Central memory CD8-positive, alpha-beta T cell (primary cell): ENCODE results near the gene DHRS3.
"Not testable (repeated sequence)": the region's sequence is repeated elsewhere in the genome, so short reads cannot be mapped to it uniquely, and the experiment has no call there.

Source experiments
- ATAC-seq: fragments of 150-1000 bp; cut with Tn5 transposase; replicated peaks from 2 replicates; pipeline ENCODE4 v1.10.0; 2022; ENCODE audit warnings: mild to moderate bottlenecking, moderate FRiP score, moderate number of reproducible peaks; ENCODE audit not compliant: poor library complexity, severe bottlenecking; ENCODE audit errors: extremely low read depth
- DNase-seq, 2 donors: peaks; one replicate each; pipeline ENCODE4 v3.0.0; 2021; ENCODE audit warnings: low spot score in 2 of 2
- H3K27ac Mint-ChIP-seq: one replicate; pipeline ENCODE4 v1.8.0; 2022; ENCODE audit warnings: low read depth, mild to moderate bottlenecking, moderate library complexity, mixed read lengths
- H3K27me3 Mint-ChIP-seq: one replicate; pipeline ENCODE4 v1.8.0; 2022; ENCODE audit warnings: mixed read lengths
- H3K36me3 Mint-ChIP-seq: one replicate; pipeline ENCODE4 v1.8.0; 2022; ENCODE audit warnings: mild to moderate bottlenecking, moderate library complexity, mixed read lengths; ENCODE audit not compliant: insufficient read depth
- H3K4me1 Mint-ChIP-seq: one replicate; pipeline ENCODE4 v1.8.0; 2022; ENCODE audit warnings: mixed read lengths
- H3K4me3 Mint-ChIP-seq: one replicate; pipeline ENCODE4 v1.8.0; 2022; ENCODE audit warnings: mild to moderate bottlenecking, moderate library complexity, mixed read lengths
- H3K9me3 Mint-ChIP-seq: one replicate; pipeline ENCODE4 v1.8.0; 2022; ENCODE audit warnings: mixed read lengths

The DHRS3 gene

DNA sequence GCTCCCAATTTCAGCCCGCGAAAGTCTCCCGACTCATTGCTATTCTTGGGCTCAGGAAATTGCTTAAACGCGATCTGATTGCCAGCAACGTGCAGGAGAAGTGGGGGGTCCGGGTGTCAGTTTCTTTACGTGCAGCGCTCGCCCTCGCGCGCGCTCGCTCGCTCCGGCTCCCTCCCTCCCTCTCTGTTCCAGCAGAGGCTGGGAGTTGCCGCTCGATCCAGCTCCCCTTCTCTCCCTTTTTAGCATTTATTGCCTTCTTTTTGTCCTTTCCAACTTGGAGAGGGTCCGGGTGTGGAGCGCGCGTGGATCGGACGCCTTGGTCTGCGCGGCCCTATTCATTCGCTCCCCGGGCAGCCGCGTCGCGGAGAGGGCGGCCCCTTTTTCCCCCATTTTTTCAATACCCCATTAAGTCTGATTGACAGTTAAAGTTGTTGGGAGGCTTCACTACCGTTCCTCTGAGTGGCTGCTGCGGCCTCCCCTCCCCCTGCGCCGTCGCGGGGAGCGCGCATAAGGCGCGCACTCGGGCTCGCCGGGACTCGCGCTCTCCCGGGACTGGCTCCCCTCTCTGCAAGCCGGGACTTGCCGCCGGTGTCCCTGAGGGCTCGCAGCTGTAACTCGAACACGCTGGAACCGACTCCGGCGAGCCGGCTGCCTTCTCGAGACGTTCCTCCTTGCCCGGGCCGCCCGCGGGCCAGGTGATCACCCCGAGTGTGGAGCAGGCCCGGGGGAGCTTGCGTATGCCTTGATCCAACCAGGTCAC lies at the start of gene DHRS3:
TSS of gene DHRS3 (minus strand) at position 310 of the 760 bp plus-strand sequence. CDS start 862 bp downstream, outside the sequence.
- Mint-ChIP-seq H3K27me3 (no peaks in the 10 kb centered on the region), H3K36me3 (peaks cover 19% of the 10 kb centered on the region), H3K4me3 (peak within 1 kb of the TSS; percentile 99), H3K9me3 (no peaks in the 10 kb centered on the region), H3K27ac (peak within 1 kb of the TSS; percentile 96), H3K4me1 (peaks cover 62% of the 10 kb centered on the region)
- ATAC-seq (peak; percentile 61), DNase-seq (peak; percentile 46 to 59)

- Mint-ChIP-seq H3K27me3 (peaks cover 19% of the 10 kb centered on the region), H3K4me3 (no peak overlapping the region), H3K36me3 (no peaks in the 10 kb centered on the region), H3K4me1 (no peaks in the 10 kb centered on the region), H3K9me3 (no peaks in the 10 kb centered on the region), H3K27ac (no peak overlapping the region)
- no peak for ATAC-seq
- DNase-seq: no peak
These were observed 48.2 kb upstream of the DHRS3 start for GRCh38 chr1:12666141-12666735.

DNA sequence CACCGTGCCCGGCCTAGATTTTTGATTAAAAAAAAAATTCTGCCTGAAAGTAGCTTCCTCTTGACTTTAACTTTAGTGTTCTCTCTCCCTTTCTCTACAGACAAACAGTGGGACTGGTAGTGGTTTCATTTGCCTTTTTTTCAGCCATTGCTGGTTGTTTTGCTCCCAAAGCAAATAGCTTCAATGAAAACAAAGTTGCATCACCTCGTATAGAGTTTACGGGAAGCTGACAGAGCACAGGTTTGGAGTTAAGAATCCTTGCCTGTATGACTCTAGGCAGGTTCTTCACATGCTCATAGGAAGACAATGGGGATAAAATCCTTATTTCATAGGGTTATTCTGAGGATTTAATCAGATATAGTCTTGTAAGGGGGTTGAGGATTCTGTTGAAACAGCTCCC lies 47.5 kb upstream of the DHRS3 start:
- H3K36me3 Mint-ChIP-seq: no peaks in the 10 kb centered on the region
- H3K4me3 Mint-ChIP-seq: no peak overlapping the region
- H3K4me1 Mint-ChIP-seq: no peaks in the 10 kb centered on the region
- H3K27me3 Mint-ChIP-seq: peaks cover 19% of the 10 kb centered on the region
- no peak overlapping the region for H3K27ac Mint-ChIP-seq
- DNase-seq (no peak), ATAC-seq (no peak)
- H3K9me3 Mint-ChIP-seq: no peaks in the 10 kb centered on the region

DNA sequence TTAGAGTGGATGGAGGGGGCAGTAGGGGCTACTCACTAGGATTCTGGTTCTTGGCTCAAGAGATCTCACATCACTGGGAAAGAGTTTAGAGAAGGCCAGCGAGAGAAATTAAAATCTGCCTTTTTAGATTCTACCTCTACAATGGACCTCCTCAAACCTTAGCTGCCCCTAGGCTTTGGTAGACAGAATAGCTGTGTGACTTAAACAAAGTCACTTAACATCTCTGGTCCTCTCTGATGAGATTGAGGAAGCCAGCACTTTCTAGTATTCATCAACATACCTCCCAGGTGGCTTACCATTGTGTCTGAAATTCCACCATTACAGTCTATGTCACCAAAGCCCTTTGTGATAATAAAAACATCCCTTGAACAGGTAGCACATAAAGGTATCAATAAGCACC lies 44.5 kb upstream of the DHRS3 start:
- ATAC-seq (no peak), DNase-seq (no peak)
- Mint-ChIP-seq H3K27ac (no peak overlapping the region), H3K9me3 (no peaks in the 10 kb centered on the region), H3K36me3 (no peaks in the 10 kb centered on the region), H3K4me3 (no peak overlapping the region), H3K27me3 (peaks cover 19% of the 10 kb centered on the region), H3K4me1 (peaks cover 5% of the 10 kb centered on the region)

DNA sequence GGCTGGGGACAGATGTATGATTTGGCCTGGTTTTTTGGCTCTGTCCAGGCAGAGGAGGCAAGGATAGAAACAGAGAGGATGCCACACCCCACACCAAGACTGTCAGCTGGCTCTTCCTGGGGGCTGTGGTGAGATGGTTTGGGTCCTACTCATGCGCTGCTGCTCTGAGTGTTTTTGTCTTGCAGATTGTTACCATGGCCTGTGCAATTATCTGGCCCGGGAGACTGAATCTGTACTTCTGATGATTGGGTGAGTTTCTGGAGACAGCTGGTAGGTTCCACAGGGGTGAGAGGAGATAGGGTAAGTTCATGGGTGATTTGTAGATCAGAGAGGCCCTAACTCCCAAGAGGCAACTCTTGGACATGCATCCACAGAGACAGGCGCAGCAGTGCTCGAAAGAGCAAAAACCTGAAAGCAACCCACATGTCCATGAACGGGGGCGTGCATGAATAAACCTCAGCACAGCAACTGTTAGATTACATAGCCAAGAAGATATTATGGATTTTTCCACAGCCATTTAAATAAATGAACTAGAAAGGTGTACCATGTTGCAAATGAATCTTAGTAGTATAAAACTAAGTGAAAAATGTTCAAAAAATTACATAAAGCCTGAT lies 43.7 kb upstream of the DHRS3 start:
- Mint-ChIP-seq H3K27ac (no peak overlapping the region), H3K4me3 (no peak overlapping the region), H3K36me3 (no peaks in the 10 kb centered on the region), H3K27me3 (peaks cover 11% of the 10 kb centered on the region), H3K9me3 (no peaks in the 10 kb centered on the region), H3K4me1 (peaks cover 5% of the 10 kb centered on the region)
- ATAC-seq: no peak
- DNase-seq: no peak

GRCh38 chr1:12658531-12659453 lies 40.8 kb upstream of the DHRS3 start:
- no peak overlapping the region for H3K27ac Mint-ChIP-seq
- no peak overlapping the region for H3K4me3 Mint-ChIP-seq
- peaks cover 5% of the 10 kb centered on the region for H3K4me1 Mint-ChIP-seq
- DNase-seq: peak; percentile 46 to 54
- no peak for ATAC-seq
- H3K27me3 Mint-ChIP-seq: peaks cover 9% of the 10 kb centered on the region
- no peaks in the 10 kb centered on the region for H3K36me3 Mint-ChIP-seq
- no peaks in the 10 kb centered on the region for H3K9me3 Mint-ChIP-seq

DNA sequence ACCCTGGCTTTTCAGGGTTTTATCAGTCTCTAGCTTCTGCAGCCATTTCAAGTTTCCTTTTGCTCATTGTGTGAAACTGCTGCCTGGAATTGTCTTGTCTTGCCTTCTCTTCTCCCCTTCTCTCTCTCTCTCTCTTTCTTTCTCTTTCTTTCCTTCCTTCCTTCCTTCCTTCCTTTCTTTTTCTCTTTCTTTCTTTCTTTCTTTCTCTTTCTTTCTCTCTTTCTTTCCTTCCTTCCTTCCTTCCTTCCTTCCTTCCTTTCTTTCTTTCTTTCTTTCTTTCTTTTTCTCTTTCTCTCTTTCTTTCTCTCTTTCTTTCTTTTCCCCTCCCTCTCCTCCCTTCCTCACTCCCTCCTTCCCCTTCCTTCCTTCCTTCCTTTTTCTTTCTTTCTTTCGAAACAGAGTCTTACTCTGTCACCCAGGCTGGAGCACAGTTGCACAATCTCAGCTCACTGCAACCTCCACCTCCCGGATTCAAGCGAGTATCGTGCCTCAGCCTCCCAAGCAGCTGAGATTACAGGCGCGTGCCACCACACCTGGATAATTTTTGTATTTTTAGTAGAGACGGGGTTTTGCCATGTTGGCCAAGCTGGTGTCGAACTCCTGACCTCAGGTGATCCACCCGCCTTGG lies 40.0 kb upstream of the DHRS3 start:
- not testable (repeated sequence) for ATAC-seq, H3K9me3 Mint-ChIP-seq, DNase-seq, H3K4me1 Mint-ChIP-seq, H3K27ac Mint-ChIP-seq, H3K36me3 Mint-ChIP-seq, H3K4me3 Mint-ChIP-seq
- peaks cover 13% of the 10 kb centered on the region for H3K27me3 Mint-ChIP-seq

DNA sequence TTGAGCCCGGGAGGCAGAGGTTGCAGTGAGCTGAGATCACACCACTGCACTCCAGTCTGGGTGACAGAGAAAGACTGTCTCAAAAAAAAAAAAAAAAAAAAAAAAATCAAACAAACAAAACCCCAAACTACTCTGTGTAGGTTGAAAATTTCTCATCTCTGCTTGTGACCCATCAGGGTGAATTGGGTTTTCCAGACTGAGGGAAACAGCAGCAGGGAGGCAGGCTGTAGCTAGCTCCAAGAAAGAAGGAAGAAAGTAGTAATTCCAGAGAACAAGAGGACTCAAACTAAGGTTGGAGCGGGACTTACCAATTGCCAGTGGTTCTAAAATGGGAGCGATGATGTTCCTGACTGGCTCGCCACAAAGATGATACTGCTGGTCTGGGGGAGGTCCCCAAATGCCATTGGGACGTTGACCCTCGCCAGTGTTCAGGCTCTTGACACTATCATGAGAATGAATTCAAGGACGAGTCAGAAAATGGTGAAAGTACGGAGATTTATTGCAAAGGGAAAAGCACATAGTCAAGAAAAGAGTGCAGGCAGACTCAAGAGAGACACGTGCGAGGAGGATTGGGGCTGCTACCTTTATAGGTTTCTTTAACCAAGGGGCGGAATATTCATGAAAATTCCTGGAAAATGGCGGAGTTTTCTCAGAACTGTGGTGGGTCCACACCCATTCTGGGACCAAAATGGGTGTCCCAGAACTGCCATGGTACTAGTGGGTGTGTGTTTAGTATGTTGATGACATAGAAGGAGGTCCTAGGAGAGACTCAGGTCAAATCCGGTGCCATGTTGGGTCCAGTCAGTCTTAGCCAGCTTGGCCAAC lies 39.3 kb upstream of the DHRS3 start:
- Mint-ChIP-seq H3K9me3 (no peaks in the 10 kb centered on the region), H3K4me3 (no peak overlapping the region), H3K27me3 (peaks cover 20% of the 10 kb centered on the region), H3K4me1 (peaks cover 5% of the 10 kb centered on the region), H3K27ac (no peak overlapping the region), H3K36me3 (no peaks in the 10 kb centered on the region)
- ATAC-seq: no peak
- DNase-seq: no peak

DNA sequence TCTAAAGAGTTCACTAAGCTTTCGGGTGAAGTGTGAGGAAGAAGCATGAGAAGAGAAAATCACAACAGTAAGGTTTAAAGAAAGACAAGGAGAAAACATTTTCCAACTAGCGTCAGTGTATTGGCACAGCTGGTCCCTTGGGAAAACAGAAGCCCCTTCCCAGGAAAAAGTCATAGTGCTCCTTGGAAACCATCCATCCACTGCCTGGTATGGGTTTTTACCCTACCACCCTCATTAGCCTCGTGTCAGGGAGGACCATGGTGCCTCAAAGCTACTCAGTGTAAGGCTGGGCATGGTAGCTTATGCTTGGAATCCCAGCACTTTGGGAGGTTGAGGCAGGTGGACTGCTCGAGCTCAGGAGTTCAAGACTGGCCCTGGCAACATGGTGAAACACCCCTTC lies 38.6 kb upstream of the DHRS3 start:
- Mint-ChIP-seq H3K4me1 (peaks cover 5% of the 10 kb centered on the region), H3K27me3 (peaks cover 27% of the 10 kb centered on the region), H3K9me3 (no peaks in the 10 kb centered on the region), H3K4me3 (no peak overlapping the region), H3K36me3 (no peaks in the 10 kb centered on the region), H3K27ac (no peak overlapping the region)
- DNase-seq (no peak), ATAC-seq (no peak)

DNA sequence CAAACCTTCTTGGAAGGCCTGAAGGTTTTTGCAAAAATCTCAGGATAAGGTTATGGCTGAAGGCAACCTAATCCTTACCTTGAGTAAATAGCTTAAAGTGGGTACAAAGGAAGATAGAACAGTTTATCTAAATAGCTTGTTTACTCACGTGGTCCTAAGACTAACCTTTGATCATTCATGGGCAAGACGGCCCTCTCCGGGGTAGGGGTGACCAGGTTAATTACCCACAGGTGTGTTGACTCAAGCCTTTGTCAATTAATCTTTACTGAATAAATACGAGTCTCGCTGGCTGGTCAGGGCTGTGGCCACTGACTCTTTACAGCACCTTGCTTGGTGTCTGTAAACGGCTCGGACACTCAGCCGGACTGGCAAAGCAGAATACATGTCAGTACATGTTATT lies 36.6 kb upstream of the DHRS3 start:
- no peak overlapping the region for H3K27ac Mint-ChIP-seq
- DNase-seq (no peak), ATAC-seq (no peak)
- H3K36me3 Mint-ChIP-seq: no peaks in the 10 kb centered on the region
- peaks cover 5% of the 10 kb centered on the region for H3K4me1 Mint-ChIP-seq
- peaks cover 40% of the 10 kb centered on the region for H3K27me3 Mint-ChIP-seq
- H3K9me3 Mint-ChIP-seq: no peaks in the 10 kb centered on the region
- no peak overlapping the region for H3K4me3 Mint-ChIP-seq

- Mint-ChIP-seq H3K36me3 (no peaks in the 10 kb centered on the region), H3K27ac (no peak overlapping the region), H3K9me3 (no peaks in the 10 kb centered on the region), H3K4me1 (peaks cover 5% of the 10 kb centered on the region), H3K27me3 (peaks cover 46% of the 10 kb centered on the region), H3K4me3 (no peak overlapping the region)
- DNase-seq (no peak), ATAC-seq (no peak)
These were observed 36.1 kb upstream of the DHRS3 start for GRCh38 chr1:12654004-12654567.
